GM12878 (cell line): ENCODE data around the gene RCC2. TPM values are rescaled to one million over a fixed set of nuclear protein-coding genes. Genes with fewer than 3 reads are reported as not detected.

Source experiments
- ASH2L ChIP-seq: fragments of 300-600, 200-600 bp; sonication (generic); IDR thresholded peaks from 2 replicates; pipeline ENCODE4 v1.6.1; 2017; ENCODE audit warnings: low read depth, mild to moderate bottlenecking, borderline replicate concordance
- ATF7 ChIP-seq: fragments of 450-650 bp; IDR thresholded peaks from 2 replicates; pipeline ENCODE4 v1.6.1; 2016; ENCODE audit warnings: low read depth, mild to moderate bottlenecking
- BACH1 ChIP-seq: fragments of 450-650 bp; IDR thresholded peaks from 2 replicates; pipeline ENCODE4 v1.6.1; 2017; ENCODE audit warnings: mild to moderate bottlenecking, borderline replicate concordance
- BHLHE40 ChIP-seq, 2 experiments: fragments of 450-650 bp in 1 of 2; IDR thresholded peaks; 2 replicates each; pipeline ENCODE4 v1.6.1; 2011 to 2017; ENCODE audit warnings: low read depth in 2 of 2, borderline replicate concordance in 1 of 2, improper control_type of control experiment in 1 of 2, low read length in 1 of 2, mild to moderate bottlenecking in 1 of 2
- CBFB ChIP-seq: IDR thresholded peaks from 2 replicates; pipeline ENCODE4 v1.6.1; 2016; ENCODE audit warnings: antibody characterized with exemption, low read depth
- CREM ChIP-seq: IDR thresholded peaks from 2 replicates; pipeline ENCODE4 v1.6.1; 2014; ENCODE audit warnings: antibody characterized with exemption, low read depth
- E4F1 ChIP-seq: fragments of 450-650 bp; IDR thresholded peaks from 2 replicates; pipeline ENCODE4 v1.6.1; 2018; ENCODE audit warnings: borderline replicate concordance, mild to moderate bottlenecking; ENCODE audit not compliant: partially characterized antibody
- IKZF1 ChIP-seq: fragments of 450-650 bp; conservative IDR thresholded peaks from 2 replicates; pipeline ENCODE4 v1.6.1; 2017; ENCODE audit warnings: antibody characterized with exemption, mild to moderate bottlenecking
- IKZF2 ChIP-seq, 2 experiments: fragments of 450-650 bp; IDR thresholded peaks; 2 replicates each; pipeline ENCODE4 v1.6.1; 2017; ENCODE audit warnings: mild to moderate bottlenecking in 2 of 2, moderate library complexity in 2 of 2
- MTA2 ChIP-seq: fragments of 450-650 bp; IDR thresholded peaks from 2 replicates; pipeline ENCODE4 v1.6.1; 2016; ENCODE audit warnings: low read depth, mild to moderate bottlenecking, moderate library complexity
- MTA3 ChIP-seq: IDR thresholded peaks from 2 replicates; pipeline ENCODE4 v1.6.1; 2012; ENCODE audit warnings: low read length, inconsistent platforms, borderline replicate concordance
- MYC ChIP-seq: IDR thresholded peaks from 2 replicates; pipeline ENCODE4 v1.6.1; 2011; ENCODE audit warnings: mild to moderate bottlenecking, low read length, moderate library complexity, inconsistent platforms; ENCODE audit not compliant: insufficient read depth, insufficient replicate concordance, insufficient read length, severe bottlenecking
- PBX3 ChIP-seq: IDR thresholded peaks from 2 replicates; pipeline ENCODE4 v1.6.1; 2011; ENCODE audit warnings: mild to moderate bottlenecking, low read depth, low read length, moderate library complexity; ENCODE audit not compliant: insufficient replicate concordance
- POLR2A ChIP-seq: IDR thresholded peaks from 2 replicates; pipeline ENCODE4 v1.6.1; 2011; ENCODE audit warnings: low read depth, mild to moderate bottlenecking, low read length
- POLR2AphosphoS5 ChIP-seq: IDR thresholded peaks from 2 replicates; pipeline ENCODE4 v1.6.1; 2011; ENCODE audit warnings: mild to moderate bottlenecking, low read length, inconsistent platforms
- POU2F2 ChIP-seq: IDR thresholded peaks from 3 replicates; pipeline ENCODE4 v1.6.1; 2011; ENCODE audit warnings: low read depth, mild to moderate bottlenecking, low read length, borderline replicate concordance
- RAD51 ChIP-seq: fragments of 450-650 bp; IDR thresholded peaks from 2 replicates; pipeline ENCODE4 v1.6.1; 2016; ENCODE audit warnings: moderate library complexity, mild to moderate bottlenecking, inconsistent platforms
- RELB ChIP-seq: fragments of 450-650 bp; IDR thresholded peaks from 2 replicates; pipeline ENCODE4 v1.6.1; 2017; ENCODE audit warnings: low read depth, mild to moderate bottlenecking, moderate library complexity
- YY1 ChIP-seq: IDR thresholded peaks from 2 replicates; pipeline ENCODE4 v1.6.1; 2011; ENCODE audit warnings: low read depth, mild to moderate bottlenecking, low read length
- ZNF687 ChIP-seq: fragments of 450-650 bp; IDR thresholded peaks from 2 replicates; pipeline ENCODE4 v1.6.1; 2017; ENCODE audit warnings: mild to moderate bottlenecking, moderate library complexity
- polyA plus RNA-seq, 11 experiments: library from polyadenylated mRNA; depleted of rRNA in 4 of 11; unstranded in 6 of 11; stranded (reverse) in 5 of 11; fragments of >200 nt; fragmentation: Nextera tagmentation in 4 of 11; fragmentation: Illumina TruSeq in 1 of 11; extraction: Ambion mirVana in 4 of 11; extraction: Trizol in 1 of 11; gene quantifications; 1 replicate in 1 of 11; 2 replicates in 10 of 11; pipeline versions ENCODE4 v1.2.1 to v1.2.3, GENCODE V29; 2011 to 2016; ENCODE audit warnings: inconsistent platforms in 2 of 11, missing spikeins in 2 of 11, low read depth in 1 of 11
- total RNA-seq, 4 experiments: library from RNA; depleted of rRNA in 3 of 4; stranded (reverse); fragments of >200 nt in 3 of 4; fragmentation: Illumina TruSeq in 1 of 4; extraction: Trizol in 1 of 4; gene quantifications; 2 replicates each; pipeline versions ENCODE4 v1.2.1 to v1.2.3, GENCODE V29; 2013 to 2021

Gene RCC2
- total and polyA plus RNA-seq, 10 of the 15 experiments (the other 5 are each of a cell fraction or from before 2014, with no cell fraction given): 10.7 to 176 (median 85.5) TPM

GRCh38 chr1:17438318-17439249, 893 bp downstream of the RCC2 start (continued):
- TF ChIP-seq E4F1 (no peak), PBX3 (no peak), CBFB (peak; percentile 55; the same call in 1 of the 2 replicates), ATF7 (no peak), MTA2 (peak; percentile 40; the same call in 1 of the 2 replicates), POU2F2 (peak; percentile 12; the same call in 1 of the 3 replicates), IKZF1 (peak; percentile 93), ZNF687 (0 out of 2 replicates have a peak, but pooled peaks have one; percentile 29), IKZF2 (IDR thresholded peaks at IDR 0.05) (peak; percentile 66 to 70), RAD51 (no peak), POLR2A (peak; percentile 84), MYC (no peak), YY1 (peak; percentile 76), MTA3 (no peak; the same call in 1 of the 2 replicates), RELB (peak; percentile 58; the same call in 1 of the 2 replicates), BHLHE40 (IDR thresholded peaks at IDR 0.05; ENCODE audit: borderline replicate concordance in 1 of 2, low read depth in 2 of 2, low read length in 1 of 2) (peak; percentile 34 to 39; a peak in 2 of 4 replicates), POLR2AphosphoS5 (peak; percentile 69), BACH1 (no peak), CREM (peak; percentile 49), ASH2L (no peak)
